GM21423 (cell line): ENCODE data around the gene CENPC.
"Not testable (repeated sequence)": the region's sequence is repeated elsewhere in the genome, so short reads cannot be mapped to it uniquely, and the experiment has no call there.

Experiments used
- ATAC-seq: cut with Tn5 transposase; IDR thresholded peaks from one replicate; pipeline ENCODE4 v1.9.1; 2021; ENCODE audit warnings: mild to moderate bottlenecking, moderate library complexity; ENCODE audit not compliant: unreplicated experiment

The CENPC gene

GRCh38 chr4:67480810-67481209 lies 64.5 kb downstream of the CENPC start:
- ATAC-seq: no peak

GRCh38 chr4:67475155-67475554 lies 70.1 kb downstream of the CENPC start:
- no peak for ATAC-seq

- ATAC-seq: no peak
Observed at GRCh38 chr4:67470871-67471270, 74.4 kb downstream of the CENPC start.

GRCh38 chr4:67468830-67469229 lies 76.5 kb downstream of the CENPC start:
- no peak for ATAC-seq

GRCh38 chr4:67466751-67467150 lies 78.6 kb downstream of the CENPC start:
- ATAC-seq: no peak

GRCh38 chr4:67465763-67466052 lies 79.6 kb downstream of the CENPC start:
- ATAC-seq: no peak

GRCh38 chr4:67465032-67465762 lies 80.1 kb downstream of the CENPC start:
- no peak for ATAC-seq

GRCh38 chr4:67460574-67460973 lies 84.7 kb downstream of the CENPC start:
- ATAC-seq: no peak

- no peak for ATAC-seq
Observed at GRCh38 chr4:67459164-67459563, 86.1 kb downstream of the CENPC start.

GRCh38 chr4:67456577-67457196 lies 88.6 kb downstream of the CENPC start:
- ATAC-seq: no peak

- ATAC-seq: not testable (repeated sequence)
Observed at GRCh38 chr4:67452846-67453205, 92.5 kb downstream of the CENPC start.

- no peak for ATAC-seq
Observed at GRCh38 chr4:67452100-67452845, 93.0 kb downstream of the CENPC start.

GRCh38 chr4:67451464-67451863 lies 93.8 kb downstream of the CENPC start:
- ATAC-seq: no peak

GRCh38 chr4:67448621-67449020 lies 96.7 kb downstream of the CENPC start:
- no peak for ATAC-seq

- ATAC-seq: no peak
Observed at GRCh38 chr4:67447873-67448272, 97.4 kb downstream of the CENPC start.

GRCh38 chr4:67446811-67447210 lies 98.5 kb downstream of the CENPC start:
- ATAC-seq: no peak

GRCh38 chr4:67445881-67446280 lies 99.4 kb downstream of the CENPC start:
- not testable (repeated sequence) for ATAC-seq

GRCh38 chr4:67438975-67439374 lies 106.3 kb downstream of the CENPC start:
- no peak for ATAC-seq

GRCh38 chr4:67437974-67438713 lies 107.2 kb downstream of the CENPC start:
- no peak for ATAC-seq

- ATAC-seq: peak; percentile 97
Observed at GRCh38 chr4:67436742-67437141, 108.6 kb downstream of the CENPC start.

GRCh38 chr4:67430989-67431388 lies 114.3 kb downstream of the CENPC start:
- no peak for ATAC-seq

- no peak for ATAC-seq
Observed at GRCh38 chr4:67428819-67429218, 116.5 kb downstream of the CENPC start.
